SK-N-SH treated with all-trans-retinoic acid at 6 μM for 48 hours (cell line): ENCODE results near the gene TWSG1.

Source experiments
- ATAC-seq: fragments of 200-7000 bp; cut with Tn5 transposase; 3 replicates; pipeline ENCODE4 v1.9.1; 2020; ENCODE audit warnings: mild to moderate bottlenecking, moderate library complexity
- ARNTL ChIP-seq: fragments of 450-650 bp; formaldehyde crosslinking; IDR thresholded peaks from 2 replicates; pipeline ENCODE4 v1.5.0; 2020; ENCODE audit warnings: low read depth, mild to moderate bottlenecking, moderate library complexity, borderline replicate concordance
- BACH2 ChIP-seq: fragments of 250-450 bp; sonication (Bioruptor Pico); IDR thresholded peaks from 2 replicates; pipeline ENCODE4 v1.9.0; 2021; ENCODE audit warnings: mild to moderate bottlenecking, borderline replicate concordance
- CREB5 ChIP-seq: fragments of 250-450 bp; sonication (Bioruptor Pico); IDR thresholded peaks from 2 replicates; pipeline ENCODE4 v1.5.1; 2020; ENCODE audit warnings: low read depth, mild to moderate bottlenecking, moderate library complexity
- CSDC2 ChIP-seq: fragments of 250-450 bp; sonication (Bioruptor Pico); IDR thresholded peaks from 2 replicates; pipeline ENCODE4 v1.5.0; 2020; ENCODE audit warnings: mild to moderate bottlenecking, moderate library complexity
- GLIS3 ChIP-seq: fragments of 250-450 bp; sonication (Bioruptor Pico); IDR thresholded peaks from 2 replicates; pipeline ENCODE4 v1.5.0; 2020; ENCODE audit warnings: mild to moderate bottlenecking, moderate library complexity
- ISL1 ChIP-seq: fragments of 250-450 bp; sonication (Bioruptor Pico); IDR thresholded peaks from 2 replicates; pipeline ENCODE4 v2.1.2; 2022; ENCODE audit warnings: mild to moderate bottlenecking, moderate library complexity
- OSR1 ChIP-seq: fragments of 250-450 bp; sonication (Bioruptor Pico); IDR thresholded peaks from 2 replicates; pipeline ENCODE4 v1.8.0; 2022; ENCODE audit warnings: moderate library complexity, mild to moderate bottlenecking, inconsistent platforms
- POU6F1 ChIP-seq: fragments of 250-450 bp; sonication (Bioruptor Pico); IDR thresholded peaks from 2 replicates; pipeline ENCODE4 v1.8.0; 2021; ENCODE audit warnings: low read depth, mild to moderate bottlenecking, moderate library complexity, borderline replicate concordance
- PPARA ChIP-seq: fragments of 250-450 bp; sonication (Bioruptor Pico); IDR thresholded peaks from 2 replicates; pipeline ENCODE4 v1.5.0; 2020; ENCODE audit warnings: mild to moderate bottlenecking, borderline replicate concordance
- RARB ChIP-seq: fragments of 250-450 bp; sonication (Bioruptor Pico); IDR thresholded peaks from 2 replicates; pipeline ENCODE4 v1.8.0; 2021; ENCODE audit warnings: mild to moderate bottlenecking, moderate library complexity
- SNAI2 ChIP-seq: fragments of 250-450 bp; sonication (Bioruptor Pico); IDR thresholded peaks from 2 replicates; pipeline ENCODE4 v1.5.0; 2020; ENCODE audit warnings: mild to moderate bottlenecking, moderate library complexity
- TCF4 ChIP-seq: fragments of 250-450 bp; sonication (Bioruptor Pico); IDR thresholded peaks from 2 replicates; pipeline ENCODE4 v1.8.0; 2021; ENCODE audit warnings: mild to moderate bottlenecking, moderate library complexity, borderline replicate concordance
- TOX ChIP-seq: fragments of 250-450 bp; sonication (Bioruptor Pico); IDR thresholded peaks from 2 replicates; pipeline ENCODE4 v1.8.0; 2021; ENCODE audit warnings: mild to moderate bottlenecking, moderate library complexity, borderline replicate concordance
- TSHZ2 ChIP-seq: fragments of 250-450 bp; sonication (Bioruptor Pico); IDR thresholded peaks from 2 replicates; pipeline ENCODE4 v1.5.0; 2020; ENCODE audit warnings: mild to moderate bottlenecking, moderate library complexity
- ZC3H10 ChIP-seq: fragments of 250-450 bp; sonication (Bioruptor Pico); IDR thresholded peaks from 2 replicates; pipeline ENCODE4 v1.5.1; 2021; ENCODE audit warnings: mild to moderate bottlenecking, moderate library complexity
- ZFP3 ChIP-seq: fragments of 250-450 bp; sonication (Bioruptor Pico); IDR thresholded peaks from 2 replicates; pipeline ENCODE4 v1.5.0; 2020; ENCODE audit warnings: mild to moderate bottlenecking, moderate library complexity
- ZFP30 ChIP-seq: fragments of 450-650 bp; formaldehyde crosslinking; IDR thresholded peaks from 2 replicates; pipeline ENCODE4 v1.5.0; 2022; ENCODE audit warnings: mild to moderate bottlenecking, moderate library complexity
- ZNF565 ChIP-seq: fragments of 450-650 bp; formaldehyde crosslinking; conservative IDR thresholded peaks from 2 replicates; pipeline ENCODE4 v1.5.0; 2020; ENCODE audit warnings: low read depth, mild to moderate bottlenecking, moderate library complexity
- ZNF70 ChIP-seq: fragments of 450-650 bp; formaldehyde crosslinking; IDR thresholded peaks from 2 replicates; pipeline ENCODE4 v1.5.0; 2020; ENCODE audit warnings: mild to moderate bottlenecking, moderate library complexity
- ZNF8 ChIP-seq: fragments of 450-650 bp; formaldehyde crosslinking; IDR thresholded peaks from 2 replicates; pipeline ENCODE4 v1.5.0; 2020; ENCODE audit warnings: mild to moderate bottlenecking, moderate library complexity
- TF ChIP-seq, protein P1 (sequence below): fragments of 250-450 bp; sonication (Bioruptor Pico); IDR thresholded peaks from 2 replicates; pipeline ENCODE4 v1.5.1; 2021; ENCODE audit warnings: mild to moderate bottlenecking, moderate library complexity
- TF ChIP-seq, protein P2 (sequence below): fragments of 250-450 bp; sonication (Bioruptor Pico); IDR thresholded peaks from 2 replicates; pipeline ENCODE4 v1.8.0; 2020; ENCODE audit warnings: mild to moderate bottlenecking, moderate library complexity, borderline replicate concordance

TWSG1 gene

DNA sequence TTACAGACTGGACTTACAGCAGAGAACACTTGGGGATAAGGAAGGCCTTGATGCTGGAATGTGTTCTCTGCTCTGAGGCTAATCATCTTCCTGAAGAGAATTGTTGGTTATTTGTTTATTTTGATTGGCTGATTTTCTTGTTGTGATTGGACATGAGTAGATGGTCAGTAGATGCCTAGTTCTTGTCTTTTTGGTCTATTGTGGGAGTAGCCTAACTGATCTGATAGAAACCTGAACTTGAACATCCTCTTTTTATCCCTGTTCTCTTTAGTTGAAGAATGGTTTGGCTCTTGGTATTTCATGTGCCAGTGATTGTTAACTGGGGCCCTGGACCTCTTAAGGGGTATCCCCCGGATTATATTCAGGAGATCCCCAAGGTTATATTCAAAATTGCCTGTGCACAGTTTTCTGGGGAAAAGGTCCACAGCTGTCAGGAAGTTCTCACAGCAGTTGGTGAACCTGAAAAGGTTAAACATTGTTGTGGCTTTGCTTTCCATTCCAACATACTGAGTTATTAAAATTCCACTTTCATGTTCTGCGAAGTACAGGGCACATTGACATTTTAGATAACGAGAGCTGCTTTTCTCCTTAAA is 13.6 kb downstream of the TWSG1 start:
- TF ChIP-seq ZC3H10 (no peak), BACH2 (CRISPR knock-in tag) (no peak), ISL1 (CRISPR knock-in tag) (no peak), PPARA (CRISPR knock-in tag) (no peak), OSR1 (CRISPR knock-in tag) (no peak), TOX (CRISPR knock-in tag) (no peak), CREB5 (no peak), ZFP3 (no peak), ARNTL (CRISPR knock-in tag) (no peak), ZFP30 (CRISPR knock-in tag) (no peak), ZNF70 (CRISPR knock-in tag) (no peak), GLIS3 (no peak), CSDC2 (CRISPR knock-in tag) (no peak), ZNF565 (no peak), POU6F1 (CRISPR knock-in tag) (no peak), RARB (no peak), SNAI2 (CRISPR knock-in tag) (no peak)
- TF ChIP-seq, protein P1, sequence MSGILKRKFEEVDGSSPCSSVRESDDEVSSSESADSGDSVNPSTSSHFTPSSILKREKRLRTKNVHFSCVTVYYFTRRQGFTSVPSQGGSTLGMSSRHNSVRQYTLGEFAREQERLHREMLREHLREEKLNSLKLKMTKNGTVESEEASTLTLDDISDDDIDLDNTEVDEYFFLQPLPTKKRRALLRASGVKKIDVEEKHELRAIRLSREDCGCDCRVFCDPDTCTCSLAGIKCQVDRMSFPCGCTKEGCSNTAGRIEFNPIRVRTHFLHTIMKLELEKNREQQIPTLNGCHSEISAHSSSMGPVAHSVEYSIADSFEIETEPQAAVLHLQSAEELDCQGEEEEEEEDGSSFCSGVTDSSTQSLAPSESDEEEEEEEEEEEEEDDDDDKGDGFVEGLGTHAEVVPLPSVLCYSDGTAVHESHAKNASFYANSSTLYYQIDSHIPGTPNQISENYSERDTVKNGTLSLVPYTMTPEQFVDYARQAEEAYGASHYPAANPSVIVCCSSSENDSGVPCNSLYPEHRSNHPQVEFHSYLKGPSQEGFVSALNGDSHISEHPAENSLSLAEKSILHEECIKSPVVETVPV: no peak
- TF ChIP-seq, protein P2, sequence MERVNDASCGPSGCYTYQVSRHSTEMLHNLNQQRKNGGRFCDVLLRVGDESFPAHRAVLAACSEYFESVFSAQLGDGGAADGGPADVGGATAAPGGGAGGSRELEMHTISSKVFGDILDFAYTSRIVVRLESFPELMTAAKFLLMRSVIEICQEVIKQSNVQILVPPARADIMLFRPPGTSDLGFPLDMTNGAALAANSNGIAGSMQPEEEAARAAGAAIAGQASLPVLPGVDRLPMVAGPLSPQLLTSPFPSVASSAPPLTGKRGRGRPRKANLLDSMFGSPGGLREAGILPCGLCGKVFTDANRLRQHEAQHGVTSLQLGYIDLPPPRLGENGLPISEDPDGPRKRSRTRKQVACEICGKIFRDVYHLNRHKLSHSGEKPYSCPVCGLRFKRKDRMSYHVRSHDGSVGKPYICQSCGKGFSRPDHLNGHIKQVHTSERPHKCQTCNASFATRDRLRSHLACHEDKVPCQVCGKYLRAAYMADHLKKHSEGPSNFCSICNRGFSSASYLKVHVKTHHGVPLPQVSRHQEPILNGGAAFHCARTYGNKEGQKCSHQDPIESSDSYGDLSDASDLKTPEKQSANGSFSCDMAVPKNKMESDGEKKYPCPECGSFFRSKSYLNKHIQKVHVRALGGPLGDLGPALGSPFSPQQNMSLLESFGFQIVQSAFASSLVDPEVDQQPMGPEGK: no peak
- ATAC-seq: peak; percentile 63; the same call in 2 of the 3 replicates

DNA sequence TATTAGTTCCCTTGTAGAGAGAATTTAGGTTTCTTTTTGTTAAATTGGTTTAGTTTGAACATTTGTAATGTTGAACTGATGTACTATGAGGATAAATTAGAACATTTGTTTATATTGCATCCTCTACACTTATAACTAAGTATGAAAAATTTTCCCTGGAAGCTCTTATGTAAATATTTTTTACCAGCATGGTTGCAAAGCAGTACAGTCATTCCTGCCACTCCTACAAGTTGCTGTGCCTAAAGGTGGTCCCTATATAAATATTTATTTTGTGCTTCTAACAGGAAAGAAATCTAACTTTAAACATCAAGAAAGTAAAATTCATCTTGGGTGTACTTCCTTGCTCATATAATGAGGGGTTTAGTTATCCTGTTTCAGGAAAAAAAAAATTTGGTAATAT is 14.2 kb downstream of the TWSG1 start:
- ATAC-seq: no peak
- TF ChIP-seq ISL1 (CRISPR knock-in tag) (no peak), POU6F1 (CRISPR knock-in tag) (no peak), CREB5 (no peak), SNAI2 (CRISPR knock-in tag) (no peak), BACH2 (CRISPR knock-in tag) (no peak), ZC3H10 (no peak), TSHZ2 (CRISPR knock-in tag) (no peak), ZNF8 (CRISPR knock-in tag) (no peak), ZNF70 (CRISPR knock-in tag) (no peak), TCF4 (CRISPR knock-in tag) (no peak), ZNF565 (no peak)
- TF ChIP-seq, protein P2: no peak
- TF ChIP-seq, protein P1: no peak
